C4-2B (cell line): Measurements from ENCODE around the gene ZNF205.
"Not testable (repeated sequence)": the region's sequence is repeated elsewhere in the genome, so short reads cannot be mapped to it uniquely, and the experiment has no call there.

Experiments used
- H3K27ac ChIP-seq: fragments of 450-650 bp; 2 replicates; pipeline ENCODE4 v1.5.1; 2017
- CTCF ChIP-seq: fragments of 450-650 bp; conservative IDR thresholded peaks from 2 replicates; pipeline ENCODE4 v1.5.1; 2017; ENCODE audit warnings: mild to moderate bottlenecking
- ZFX ChIP-seq: fragments of 450-650 bp; IDR thresholded peaks from 2 replicates; pipeline ENCODE4 v1.6.1; 2017

Gene ZNF205

GRCh38 chr16:3070608-3071111, 41.7 kb upstream of the ZNF205 start:
- H3K27ac ChIP-seq, result no peak overlapping the region
- TF ChIP-seq CTCF, result no peak
- TF ChIP-seq ZFX, result no peak

- no peak for TF ChIP-seq CTCF
- TF ChIP-seq ZFX, result no peak
- H3K27ac ChIP-seq, result no peak overlapping the region
These were observed 40.7 kb upstream of the ZNF205 start for GRCh38 chr16:3071655-3072054.

- not testable (repeated sequence) for H3K27ac ChIP-seq
These were observed 40.2 kb upstream of the ZNF205 start for GRCh38 chr16:3072148-3072547.

GRCh38 chr16:3072576-3073263, 39.7 kb upstream of the ZNF205 start:
- H3K27ac ChIP-seq, result not testable (repeated sequence)

- TF ChIP-seq ZFX (no peak), CTCF (no peak)
- H3K27ac ChIP-seq, result no peak overlapping the region
These were observed 38.9 kb upstream of the ZNF205 start for GRCh38 chr16:3073448-3073847.

- H3K27ac ChIP-seq, result no peak overlapping the region
These were observed 37.4 kb upstream of the ZNF205 start for GRCh38 chr16:3074860-3075522.

GRCh38 chr16:3075523-3075915, 36.9 kb upstream of the ZNF205 start:
- no peak overlapping the region for H3K27ac ChIP-seq

More at GRCh38 chr16:3074860-3075522, 37.4 kb upstream of the ZNF205 start:
- no peak for TF ChIP-seq CTCF
- no peak for TF ChIP-seq ZFX

GRCh38 chr16:3075946-3076345, 36.4 kb upstream of the ZNF205 start:
- H3K27ac ChIP-seq, result not testable (repeated sequence)

More at GRCh38 chr16:3075523-3075915, 36.9 kb upstream of the ZNF205 start:
- no peak for TF ChIP-seq CTCF
- TF ChIP-seq ZFX, result no peak

GRCh38 chr16:3076577-3076976, 35.8 kb upstream of the ZNF205 start:
- no peak overlapping the region for H3K27ac ChIP-seq
- no peak for TF ChIP-seq ZFX
- TF ChIP-seq CTCF, result no peak
